ENCODE measurements around the gene RBSN. TPM values are rescaled to one million over a fixed set of nuclear protein-coding genes. Genes with fewer than 3 reads are reported as not detected.

Gene RBSN
- total RNA-seq, 1 donor, result 23.9 TPM

- no peak for TF ChIP-seq CTCF (IDR thresholded peaks at IDR 0.05; ENCODE audit: extremely low read depth, low read depth, low read length)
- Histone ChIP-seq H4K20me1 (ENCODE audit: insufficient read depth, low read length) (no peaks in the 10 kb centered on the region), H3K27me3 (ENCODE audit: insufficient read depth, low read length) (no peaks in the 10 kb centered on the region), H3K9me3 (ENCODE audit: low read depth, low read length) (no peaks in the 10 kb centered on the region), H2AFZ (ENCODE audit: low read length) (no peak overlapping the region), H3K4me3 (ENCODE audit: insufficient read depth, low read length) (no peak overlapping the region), H3K4me1 (ENCODE audit: insufficient read depth, low read length) (no peaks in the 10 kb centered on the region), H3K36me3 (ENCODE audit: insufficient read depth, low read length) (no peaks in the 10 kb centered on the region), H3K27ac (ENCODE audit: low read depth, low read length) (no peak overlapping the region), H3K4me2 (ENCODE audit: insufficient read depth, low read length) (no peak overlapping the region), H3K79me2 (ENCODE audit: insufficient read depth, low read length) (no peaks in the 10 kb centered on the region)
- DNase-seq (ENCODE audit: insufficient read length, low spot score, missing footprints), result no peak
Measured at GRCh38 chr3:15122398-15122797, 23.4 kb upstream of the RBSN start.

GRCh38 chr3:15121936-15122335 is 23.0 kb upstream of the RBSN start:
- Histone ChIP-seq H3K4me3 (ENCODE audit: insufficient read depth, low read length) (no peak overlapping the region), H3K4me2 (ENCODE audit: insufficient read depth, low read length) (no peak overlapping the region), H3K36me3 (ENCODE audit: insufficient read depth, low read length) (no peaks in the 10 kb centered on the region), H3K27ac (ENCODE audit: low read depth, low read length) (no peak overlapping the region), H4K20me1 (ENCODE audit: insufficient read depth, low read length) (no peaks in the 10 kb centered on the region), H3K27me3 (ENCODE audit: insufficient read depth, low read length) (no peaks in the 10 kb centered on the region), H2AFZ (ENCODE audit: low read length) (no peak overlapping the region), H3K9me3 (ENCODE audit: low read depth, low read length) (no peaks in the 10 kb centered on the region), H3K4me1 (ENCODE audit: insufficient read depth, low read length) (no peaks in the 10 kb centered on the region), H3K79me2 (ENCODE audit: insufficient read depth, low read length) (no peaks in the 10 kb centered on the region)
- TF ChIP-seq CTCF (IDR thresholded peaks at IDR 0.05; ENCODE audit: extremely low read depth, low read depth, low read length), result no peak
- no peak for DNase-seq (ENCODE audit: insufficient read length, low spot score, missing footprints)

DNA sequence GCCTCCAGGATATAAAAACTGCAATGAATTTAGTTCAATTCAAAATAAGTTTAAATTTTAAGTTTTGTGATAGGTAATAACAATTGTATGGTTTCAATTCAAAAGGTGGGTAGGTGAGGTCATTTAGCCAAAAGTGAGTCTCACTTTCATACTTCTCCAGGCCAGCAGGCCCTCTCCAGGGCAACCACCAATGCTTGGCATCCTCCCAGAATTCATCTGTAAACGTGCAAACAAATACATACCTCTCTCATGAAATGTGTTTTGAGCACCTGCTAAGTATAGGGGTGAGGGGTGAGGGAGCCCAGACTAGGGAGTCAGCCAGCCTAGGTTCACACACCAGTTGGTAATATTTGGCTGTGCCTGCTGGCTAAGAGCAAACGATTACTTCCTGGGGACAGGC is 22.0 kb upstream of the RBSN start:
- no peak for TF ChIP-seq CTCF (IDR thresholded peaks at IDR 0.05; ENCODE audit: extremely low read depth, low read depth, low read length)

DNA sequence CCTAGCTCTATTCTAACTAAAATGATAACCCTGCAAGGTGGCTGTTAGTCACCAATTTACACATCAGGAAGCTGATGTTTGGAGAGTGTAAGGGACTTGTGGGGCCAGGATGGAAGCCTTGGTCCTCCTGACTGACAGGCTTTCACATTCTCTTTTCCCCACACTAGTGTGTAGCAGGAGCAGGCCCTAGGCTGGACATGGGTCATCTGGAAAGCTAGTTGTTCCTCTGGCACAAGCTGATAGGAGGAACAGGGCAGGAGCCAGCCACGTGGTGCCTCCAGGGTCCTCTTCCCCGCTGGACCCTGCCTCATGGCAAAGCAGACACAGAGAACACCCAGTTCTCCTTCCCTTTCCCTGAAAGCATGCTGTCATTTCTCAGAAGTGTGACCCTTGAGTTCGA is 18.1 kb upstream of the RBSN start:
- TF ChIP-seq CTCF (IDR thresholded peaks at IDR 0.05; ENCODE audit: extremely low read depth, low read depth, low read length), result no peak
- Histone ChIP-seq H3K79me2 (ENCODE audit: insufficient read depth, low read length) (no peaks in the 10 kb centered on the region), H4K20me1 (ENCODE audit: insufficient read depth, low read length) (no peaks in the 10 kb centered on the region)

More for the DNA sequence above, 22.0 kb upstream of the RBSN start:
- Histone ChIP-seq H3K9me3 (ENCODE audit: low read depth, low read length) (no peaks in the 10 kb centered on the region), H3K36me3 (ENCODE audit: insufficient read depth, low read length) (no peaks in the 10 kb centered on the region), H3K4me1 (ENCODE audit: insufficient read depth, low read length) (no peaks in the 10 kb centered on the region), H3K4me2 (ENCODE audit: insufficient read depth, low read length) (no peak overlapping the region), H3K27ac (ENCODE audit: low read depth, low read length) (no peak overlapping the region), H3K27me3 (ENCODE audit: insufficient read depth, low read length) (no peaks in the 10 kb centered on the region), H3K4me3 (ENCODE audit: insufficient read depth, low read length) (no peak overlapping the region), H2AFZ (ENCODE audit: low read length) (no peak overlapping the region), H4K20me1 (ENCODE audit: insufficient read depth, low read length) (no peaks in the 10 kb centered on the region), H3K79me2 (ENCODE audit: insufficient read depth, low read length) (no peaks in the 10 kb centered on the region)
- peak; percentile 67 for DNase-seq (ENCODE audit: insufficient read length, low spot score, missing footprints)

More for the DNA sequence above, 18.1 kb upstream of the RBSN start:
- no peak overlapping the region for H3K4me3 ChIP-seq (ENCODE audit: insufficient read depth, low read length)
- no peaks in the 10 kb centered on the region for H3K36me3 ChIP-seq (ENCODE audit: insufficient read depth, low read length)
- no peak overlapping the region for H2AFZ ChIP-seq (ENCODE audit: low read length)
- peaks cover 8% of the 10 kb centered on the region for H3K27me3 ChIP-seq (ENCODE audit: insufficient read depth, low read length)
- H3K4me1 ChIP-seq (ENCODE audit: insufficient read depth, low read length), result no peaks in the 10 kb centered on the region
- H3K4me2 ChIP-seq (ENCODE audit: insufficient read depth, low read length), result no peak overlapping the region
- H3K9me3 ChIP-seq (ENCODE audit: low read depth, low read length), result no peaks in the 10 kb centered on the region
- no peak overlapping the region for H3K27ac ChIP-seq (ENCODE audit: low read depth, low read length)
- peak; percentile 65 for DNase-seq (ENCODE audit: insufficient read length, low spot score, missing footprints)

Data from osteoblast (primary cell).